RWPE2 (cell line): ENCODE results near the gene HMGN1.
A peak's percentile ranks its signal among the peaks of the same experiment; 100 is the strongest.
"Not testable (repeated sequence)": the region's sequence is repeated elsewhere in the genome, so short reads cannot be mapped to it uniquely, and the experiment has no call there.

Experiments
- ATAC-seq: fragments of 200-7000 bp; cut with Tn5 transposase; 3 replicates; pipeline ENCODE4 v1.9.1; 2021; ENCODE audit warnings: low read depth
- DNase-seq: peaks from one replicate; pipeline ENCODE4 v3.0.0-alpha.2; 2020; ENCODE audit warnings: low spot score
- H3K27ac ChIP-seq: fragments of 450-650 bp; 2 replicates; pipeline ENCODE4 v1.5.1; 2017; ENCODE audit warnings: mild to moderate bottlenecking; ENCODE audit not compliant: poor library complexity, severe bottlenecking
- H3K27me3 ChIP-seq: fragments of 250-450 bp; sonication (Bioruptor Pico); 2 replicates; pipeline ENCODE4 v1.5.1; 2021; ENCODE audit warnings: mild to moderate bottlenecking, moderate library complexity; ENCODE audit not compliant: insufficient read depth, poor library complexity, severe bottlenecking
- H3K36me3 ChIP-seq: fragments of 250-450 bp; sonication (Bioruptor Pico); 2 replicates; pipeline ENCODE4 v1.5.1; 2020; ENCODE audit warnings: low read depth, mild to moderate bottlenecking, moderate library complexity
- H3K4me1 ChIP-seq: fragments of 250-450 bp; sonication (Bioruptor Pico); 2 replicates; pipeline ENCODE4 v1.5.1; 2021; ENCODE audit warnings: mild to moderate bottlenecking, moderate library complexity; ENCODE audit not compliant: insufficient read depth, poor library complexity, severe bottlenecking
- H3K4me3 ChIP-seq: fragments of 250-450 bp; sonication (Bioruptor Pico); 2 replicates; pipeline ENCODE4 v1.5.1; 2021; ENCODE audit warnings: mild to moderate bottlenecking, moderate library complexity; ENCODE audit not compliant: severe bottlenecking
- H3K9me3 ChIP-seq: fragments of 250-450 bp; sonication (Bioruptor Pico); 2 replicates; pipeline ENCODE4 v1.5.1; 2021; ENCODE audit warnings: mild to moderate bottlenecking, moderate library complexity; ENCODE audit not compliant: severe bottlenecking
- TF ChIP-seq, protein P1 (sequence below): fragments of 450-650 bp; IDR thresholded peaks from one replicate; pipeline ENCODE4 v1.5.1; 2017; ENCODE audit warnings: mild to moderate bottlenecking, moderate library complexity; ENCODE audit not compliant: poor library complexity, severe bottlenecking

HMGN1 gene

DNA sequence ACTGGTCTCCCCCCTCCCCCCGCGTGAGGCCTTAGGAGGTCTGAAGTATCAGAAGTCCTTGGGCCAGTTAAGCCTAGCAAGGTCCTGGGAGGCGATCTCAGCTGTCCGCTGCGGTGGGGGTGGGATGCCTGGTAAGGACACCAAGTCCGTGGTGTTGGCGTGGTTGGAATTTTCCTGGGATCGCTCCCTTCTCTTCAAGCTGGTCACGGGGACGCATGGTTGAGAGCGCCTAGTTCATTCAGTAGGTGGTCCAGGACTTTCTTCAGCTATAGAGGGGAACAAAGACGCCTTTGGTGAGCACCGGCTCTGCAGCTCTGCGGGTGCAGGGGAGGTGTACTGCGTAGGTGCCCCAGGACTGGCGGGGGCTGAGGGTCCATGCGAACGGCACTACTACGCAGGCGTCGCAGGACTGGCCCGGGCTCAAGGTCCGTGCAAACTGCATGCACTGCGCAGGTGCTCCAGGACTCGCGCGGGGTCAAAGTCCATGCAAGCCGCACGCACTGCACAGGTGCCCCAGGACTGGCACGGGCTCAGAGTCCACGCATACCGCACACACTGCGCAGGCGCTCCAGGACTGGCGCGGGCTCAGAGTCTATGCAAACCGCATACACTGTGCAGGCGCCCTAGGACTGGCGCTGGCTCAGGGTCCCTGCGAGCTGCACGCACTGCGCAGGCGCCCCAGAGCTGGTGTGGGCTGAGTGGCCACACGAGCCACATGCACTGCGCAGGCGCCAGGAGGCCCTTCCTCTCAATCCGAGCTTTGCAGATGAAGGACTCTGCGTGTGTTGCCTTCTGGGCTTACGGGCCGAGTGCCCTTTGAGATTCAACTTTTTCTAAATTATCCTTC lies 36.6 kb upstream of the HMGN1 start:
- H3K9me3 ChIP-seq: no peaks in the 10 kb centered on the region
- no peaks in the 10 kb centered on the region for H3K4me1 ChIP-seq
- ATAC-seq (no peak), DNase-seq (no peak)
- H3K36me3 ChIP-seq: no peaks in the 10 kb centered on the region; the same call in none of the 2 replicates
- no peak overlapping the region for H3K27ac ChIP-seq
- TF ChIP-seq, protein P1, sequence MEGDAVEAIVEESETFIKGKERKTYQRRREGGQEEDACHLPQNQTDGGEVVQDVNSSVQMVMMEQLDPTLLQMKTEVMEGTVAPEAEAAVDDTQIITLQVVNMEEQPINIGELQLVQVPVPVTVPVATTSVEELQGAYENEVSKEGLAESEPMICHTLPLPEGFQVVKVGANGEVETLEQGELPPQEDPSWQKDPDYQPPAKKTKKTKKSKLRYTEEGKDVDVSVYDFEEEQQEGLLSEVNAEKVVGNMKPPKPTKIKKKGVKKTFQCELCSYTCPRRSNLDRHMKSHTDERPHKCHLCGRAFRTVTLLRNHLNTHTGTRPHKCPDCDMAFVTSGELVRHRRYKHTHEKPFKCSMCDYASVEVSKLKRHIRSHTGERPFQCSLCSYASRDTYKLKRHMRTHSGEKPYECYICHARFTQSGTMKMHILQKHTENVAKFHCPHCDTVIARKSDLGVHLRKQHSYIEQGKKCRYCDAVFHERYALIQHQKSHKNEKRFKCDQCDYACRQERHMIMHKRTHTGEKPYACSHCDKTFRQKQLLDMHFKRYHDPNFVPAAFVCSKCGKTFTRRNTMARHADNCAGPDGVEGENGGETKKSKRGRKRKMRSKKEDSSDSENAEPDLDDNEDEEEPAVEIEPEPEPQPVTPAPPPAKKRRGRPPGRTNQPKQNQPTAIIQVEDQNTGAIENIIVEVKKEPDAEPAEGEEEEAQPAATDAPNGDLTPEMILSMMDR: no peak
- no peak overlapping the region for H3K4me3 ChIP-seq
- no peaks in the 10 kb centered on the region for H3K27me3 ChIP-seq

DNA sequence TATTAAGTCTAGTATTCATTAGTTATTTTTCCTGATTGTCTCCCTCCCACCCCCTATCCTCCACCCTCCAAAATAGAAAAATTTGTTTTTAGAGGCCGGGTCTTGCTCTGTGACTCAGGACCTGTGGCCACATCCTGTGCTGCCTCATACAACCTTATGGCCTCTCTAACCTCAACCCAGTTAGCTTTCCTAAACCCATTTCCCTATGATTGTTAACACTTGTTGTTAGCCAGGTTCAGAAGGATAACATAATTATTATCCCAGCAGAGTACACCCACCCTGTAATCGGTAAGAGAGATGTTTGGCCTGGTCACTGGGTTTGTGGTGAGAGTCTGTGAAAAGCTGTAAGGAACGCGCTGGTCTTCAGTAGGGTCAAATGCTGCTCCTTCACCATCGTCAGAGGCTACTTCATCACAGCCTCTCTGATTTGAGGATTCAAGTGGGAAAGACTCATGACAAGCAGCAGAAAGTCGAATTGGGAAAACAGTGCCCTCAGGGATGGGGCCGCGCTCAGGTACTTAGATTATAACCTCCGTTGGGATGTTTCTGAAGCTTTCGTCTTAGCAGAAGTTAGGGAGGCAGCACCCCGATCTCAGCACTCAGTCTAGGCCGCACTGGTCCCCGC lies 35.9 kb upstream of the HMGN1 start:
- no peak for DNase-seq
- Histone ChIP-seq H3K4me1 (no peaks in the 10 kb centered on the region), H3K36me3 (no peaks in the 10 kb centered on the region; the same call in none of the 2 replicates), H3K4me3 (no peak overlapping the region), H3K9me3 (no peaks in the 10 kb centered on the region), H3K27ac (no peak overlapping the region), H3K27me3 (no peaks in the 10 kb centered on the region)
- ATAC-seq: no peak
- TF ChIP-seq, protein P1: no peak

DNA sequence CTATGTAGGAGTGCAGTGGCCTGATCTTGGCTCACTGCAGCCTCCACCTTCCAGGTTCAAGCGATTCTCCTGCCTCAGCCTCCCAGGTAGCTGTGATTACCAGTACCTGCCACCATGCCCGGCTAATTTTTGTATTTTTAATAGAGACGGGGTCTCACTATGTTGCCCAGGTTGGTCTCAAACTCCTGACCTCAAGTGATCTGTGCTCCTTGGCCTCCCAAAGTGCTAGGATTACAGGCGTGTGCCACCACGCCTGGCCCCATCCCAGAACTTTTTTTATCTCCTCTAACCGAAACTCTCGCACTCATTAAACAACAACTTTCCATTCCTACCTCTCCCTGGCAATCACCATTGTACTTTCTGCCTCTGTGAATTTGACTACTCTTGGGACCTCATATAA lies 33.2 kb upstream of the HMGN1 start:
- H3K27me3 ChIP-seq, H3K36me3 ChIP-seq, H3K4me1 ChIP-seq, DNase-seq, H3K9me3 ChIP-seq, ATAC-seq, H3K4me3 ChIP-seq, H3K27ac ChIP-seq: not testable (repeated sequence)

DNA sequence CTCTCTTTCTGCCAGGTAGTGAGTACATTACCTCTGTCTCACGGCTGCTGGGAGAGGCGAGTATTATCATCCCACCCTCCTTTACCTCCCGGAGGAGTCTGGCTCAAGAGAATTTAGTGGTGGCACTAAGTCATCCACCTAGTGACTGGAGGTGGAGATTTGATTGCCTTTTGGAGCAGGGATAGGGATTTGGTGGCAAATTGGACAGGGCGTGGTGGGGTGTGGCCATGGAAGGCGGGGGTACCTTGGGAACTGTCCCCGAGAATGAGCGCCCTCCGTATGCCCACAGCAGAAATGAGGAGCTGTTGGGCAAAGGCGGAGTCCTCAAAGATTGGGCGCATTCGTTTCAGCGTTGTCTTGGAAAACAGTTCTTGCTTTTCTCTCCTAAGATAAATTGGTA lies 32.1 kb upstream of the HMGN1 start:
- Histone ChIP-seq H3K9me3 (no peaks in the 10 kb centered on the region), H3K4me3 (peak overlapping the region; percentile 73), H3K4me1 (no peaks in the 10 kb centered on the region), H3K27me3 (no peaks in the 10 kb centered on the region), H3K27ac (peak overlapping the region; percentile 30), H3K36me3 (no peaks in the 10 kb centered on the region)
- DNase-seq (no peak), ATAC-seq (peak; percentile 17; the same call in 2 of the 3 replicates)
- TF ChIP-seq, protein P1: no peak

DNA sequence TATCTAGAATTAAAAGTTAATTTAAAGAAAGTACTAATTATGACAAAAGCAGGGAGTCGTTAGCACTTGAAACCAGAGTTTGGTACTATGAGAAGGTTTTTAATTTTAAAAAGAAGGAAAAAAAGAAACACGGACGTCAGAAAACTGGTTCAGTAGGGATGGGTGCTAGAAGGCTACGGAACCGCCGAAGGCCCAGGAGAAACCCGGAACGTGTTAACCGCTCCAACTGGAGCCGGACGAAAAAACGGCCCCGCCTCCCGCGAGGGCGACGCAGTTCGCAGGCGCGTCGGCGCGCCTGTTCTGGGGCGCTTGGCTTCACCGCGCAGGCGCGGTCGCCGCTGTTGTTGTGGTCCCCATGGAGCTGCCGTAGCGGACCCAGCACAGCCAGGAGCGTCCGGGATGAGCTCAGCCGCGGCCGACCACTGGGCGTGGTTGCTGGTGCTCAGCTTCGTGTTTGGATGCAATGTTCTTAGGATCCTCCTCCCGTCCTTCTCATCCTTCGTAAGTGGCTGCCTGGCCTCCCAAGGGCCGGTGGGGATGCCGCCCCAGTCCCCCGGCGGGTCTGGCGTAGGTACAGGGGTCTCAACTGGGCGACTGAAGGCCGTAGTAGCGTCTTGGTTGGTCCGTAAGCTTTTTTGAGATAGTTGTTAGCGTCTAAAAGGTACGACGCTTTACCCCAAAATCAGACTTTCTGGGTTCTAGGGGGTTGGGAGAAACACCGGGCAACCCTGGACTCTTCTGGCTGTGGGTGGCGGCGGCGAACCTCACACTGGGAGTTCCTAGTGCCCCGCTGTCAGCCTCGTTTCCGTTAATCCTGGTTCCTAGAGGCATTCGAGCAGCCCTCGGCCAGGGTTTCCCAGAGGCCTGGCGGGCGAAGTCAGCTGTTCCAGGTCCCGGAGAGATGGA lies 31.4 kb upstream of the HMGN1 start:
- no peaks in the 10 kb centered on the region for H3K27me3 ChIP-seq
- peak overlapping the region; percentile 73 for H3K4me3 ChIP-seq
- H3K4me1 ChIP-seq: no peaks in the 10 kb centered on the region
- DNase-seq (peak; percentile 94), ATAC-seq (peak; percentile 96)
- H3K27ac ChIP-seq: peak overlapping the region; percentile 30
- no peaks in the 10 kb centered on the region for H3K9me3 ChIP-seq
- TF ChIP-seq, protein P1: no peak
- no peaks in the 10 kb centered on the region for H3K36me3 ChIP-seq
